RWPE2 (cell line): ENCODE data around the gene C20orf96.

Experiments
- ATAC-seq: fragments of 200-7000 bp; cut with Tn5 transposase; 3 replicates; pipeline ENCODE4 v1.9.1; 2021; ENCODE audit warnings: low read depth
- DNase-seq: peaks from one replicate; pipeline ENCODE4 v3.0.0-alpha.2; 2020; ENCODE audit warnings: low spot score
- H3K27ac ChIP-seq: fragments of 450-650 bp; 2 replicates; pipeline ENCODE4 v1.5.1; 2017; ENCODE audit warnings: mild to moderate bottlenecking; ENCODE audit not compliant: poor library complexity, severe bottlenecking
- H3K27me3 ChIP-seq: fragments of 250-450 bp; sonication (Bioruptor Pico); 2 replicates; pipeline ENCODE4 v1.5.1; 2021; ENCODE audit warnings: mild to moderate bottlenecking, moderate library complexity; ENCODE audit not compliant: insufficient read depth, poor library complexity, severe bottlenecking
- H3K36me3 ChIP-seq: fragments of 250-450 bp; sonication (Bioruptor Pico); 2 replicates; pipeline ENCODE4 v1.5.1; 2020; ENCODE audit warnings: low read depth, mild to moderate bottlenecking, moderate library complexity
- H3K4me1 ChIP-seq: fragments of 250-450 bp; sonication (Bioruptor Pico); 2 replicates; pipeline ENCODE4 v1.5.1; 2021; ENCODE audit warnings: mild to moderate bottlenecking, moderate library complexity; ENCODE audit not compliant: insufficient read depth, poor library complexity, severe bottlenecking
- H3K4me3 ChIP-seq: fragments of 250-450 bp; sonication (Bioruptor Pico); 2 replicates; pipeline ENCODE4 v1.5.1; 2021; ENCODE audit warnings: mild to moderate bottlenecking, moderate library complexity; ENCODE audit not compliant: severe bottlenecking
- H3K9me3 ChIP-seq: fragments of 250-450 bp; sonication (Bioruptor Pico); 2 replicates; pipeline ENCODE4 v1.5.1; 2021; ENCODE audit warnings: mild to moderate bottlenecking, moderate library complexity; ENCODE audit not compliant: severe bottlenecking
- TF ChIP-seq, protein P1 (sequence below): fragments of 450-650 bp; IDR thresholded peaks from one replicate; pipeline ENCODE4 v1.5.1; 2017; ENCODE audit warnings: mild to moderate bottlenecking, moderate library complexity; ENCODE audit not compliant: poor library complexity, severe bottlenecking

C20orf96 gene

DNA sequence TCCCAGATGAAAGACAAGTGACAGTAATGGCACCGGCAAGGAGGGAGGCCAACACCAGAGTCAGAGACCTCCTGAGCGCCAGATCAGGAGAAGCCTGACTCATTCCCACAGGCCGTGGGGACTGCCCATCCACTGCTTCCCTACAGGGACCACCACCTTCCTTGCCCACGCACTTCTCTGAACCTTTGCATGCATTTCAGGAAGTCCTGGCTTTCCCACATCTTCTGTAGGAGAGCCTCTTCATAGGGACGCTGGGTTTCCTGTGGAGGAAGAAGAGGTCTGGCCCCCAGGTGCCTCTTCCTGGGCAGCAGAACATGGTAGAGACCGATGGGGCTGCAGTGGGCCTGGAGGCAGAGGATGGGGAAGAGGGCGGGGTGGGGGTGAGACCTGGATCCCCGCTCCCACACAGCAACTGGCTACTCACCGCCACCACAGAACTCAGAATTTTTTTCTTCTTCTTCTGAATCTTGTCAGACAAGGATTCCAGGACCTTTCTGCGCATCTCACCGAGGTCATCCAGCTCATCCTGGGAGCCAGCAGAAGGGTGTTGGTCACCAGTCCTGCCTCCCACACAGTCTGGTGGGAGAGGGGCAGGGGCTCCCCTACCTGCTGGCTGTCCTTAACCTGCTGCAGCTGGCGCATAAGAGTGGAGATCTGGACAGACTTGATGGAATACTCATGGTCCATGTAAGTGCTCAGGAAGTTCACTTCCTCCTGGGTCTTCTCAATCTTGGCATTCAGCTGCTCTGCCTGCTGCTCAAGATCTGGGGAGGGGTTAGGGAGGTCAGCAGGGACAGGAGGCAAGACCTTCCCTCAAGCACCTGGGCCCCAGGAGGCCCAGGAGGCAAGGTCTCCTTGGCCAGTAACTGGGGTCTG lies 13.7 kb downstream of the C20orf96 start:
- Histone ChIP-seq H3K4me1 (no peaks in the 10 kb centered on the region), H3K4me3 (no peak overlapping the region), H3K36me3 (no peaks in the 10 kb centered on the region), H3K9me3 (no peaks in the 10 kb centered on the region), H3K27me3 (no peaks in the 10 kb centered on the region), H3K27ac (no peak overlapping the region)
- ATAC-seq = no peak
- TF ChIP-seq, protein P1, sequence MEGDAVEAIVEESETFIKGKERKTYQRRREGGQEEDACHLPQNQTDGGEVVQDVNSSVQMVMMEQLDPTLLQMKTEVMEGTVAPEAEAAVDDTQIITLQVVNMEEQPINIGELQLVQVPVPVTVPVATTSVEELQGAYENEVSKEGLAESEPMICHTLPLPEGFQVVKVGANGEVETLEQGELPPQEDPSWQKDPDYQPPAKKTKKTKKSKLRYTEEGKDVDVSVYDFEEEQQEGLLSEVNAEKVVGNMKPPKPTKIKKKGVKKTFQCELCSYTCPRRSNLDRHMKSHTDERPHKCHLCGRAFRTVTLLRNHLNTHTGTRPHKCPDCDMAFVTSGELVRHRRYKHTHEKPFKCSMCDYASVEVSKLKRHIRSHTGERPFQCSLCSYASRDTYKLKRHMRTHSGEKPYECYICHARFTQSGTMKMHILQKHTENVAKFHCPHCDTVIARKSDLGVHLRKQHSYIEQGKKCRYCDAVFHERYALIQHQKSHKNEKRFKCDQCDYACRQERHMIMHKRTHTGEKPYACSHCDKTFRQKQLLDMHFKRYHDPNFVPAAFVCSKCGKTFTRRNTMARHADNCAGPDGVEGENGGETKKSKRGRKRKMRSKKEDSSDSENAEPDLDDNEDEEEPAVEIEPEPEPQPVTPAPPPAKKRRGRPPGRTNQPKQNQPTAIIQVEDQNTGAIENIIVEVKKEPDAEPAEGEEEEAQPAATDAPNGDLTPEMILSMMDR = no peak
- no peak for DNase-seq

DNA sequence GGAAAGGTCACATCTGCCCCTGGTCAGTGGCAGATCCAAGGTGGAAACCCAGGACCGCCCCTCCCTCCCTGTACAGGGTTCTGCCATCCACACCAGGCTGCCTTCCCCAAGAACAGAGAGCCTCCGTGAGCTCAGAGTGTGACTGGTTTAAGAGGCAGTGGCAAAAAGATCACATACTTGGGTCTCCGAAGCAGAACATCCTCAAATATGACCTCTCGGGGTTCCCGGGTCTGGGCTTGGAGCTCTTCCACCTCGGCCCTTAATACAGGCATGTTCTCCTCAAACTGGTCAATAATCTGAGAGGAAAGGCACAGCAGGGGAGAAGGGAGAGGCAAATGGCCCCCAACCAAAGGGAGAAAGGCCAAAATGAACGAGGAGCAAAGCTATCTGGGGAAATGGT lies 14.8 kb downstream of the C20orf96 start:
- TF ChIP-seq, protein P1 = no peak
- Histone ChIP-seq H3K27me3 (no peaks in the 10 kb centered on the region), H3K9me3 (no peaks in the 10 kb centered on the region), H3K27ac (no peak overlapping the region), H3K4me1 (no peaks in the 10 kb centered on the region), H3K36me3 (no peaks in the 10 kb centered on the region), H3K4me3 (no peak overlapping the region)
- DNase-seq (no peak), ATAC-seq (no peak)

GRCh38 chr20:273884-274283 lies 16.7 kb downstream of the C20orf96 start:
- TF ChIP-seq, protein P1 = no peak
- ATAC-seq (no peak), DNase-seq (no peak)
- Histone ChIP-seq H3K9me3 (no peaks in the 10 kb centered on the region), H3K4me1 (no peaks in the 10 kb centered on the region), H3K36me3 (no peaks in the 10 kb centered on the region), H3K27me3 (no peaks in the 10 kb centered on the region), H3K4me3 (no peak overlapping the region), H3K27ac (no peak overlapping the region)

DNA sequence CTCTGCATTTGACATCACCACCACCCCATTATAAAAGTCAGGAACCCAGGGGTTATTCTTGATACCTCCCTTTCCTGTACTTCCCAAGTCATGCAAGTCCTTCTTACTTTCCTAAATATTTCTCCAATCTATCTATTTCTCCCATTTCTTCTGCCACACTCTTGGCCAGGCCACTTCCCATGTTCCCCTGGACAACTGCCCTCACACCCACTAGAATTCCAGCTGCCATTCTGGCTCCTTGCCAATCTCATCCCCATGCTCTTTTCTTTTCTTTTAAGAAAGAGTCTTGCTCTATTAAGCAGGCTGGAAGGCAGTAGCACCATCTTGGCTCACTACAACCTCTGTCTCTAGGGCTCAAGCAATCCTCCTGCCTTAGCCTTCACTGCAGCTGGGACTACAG lies 17.8 kb downstream of the C20orf96 start:
- no peaks in the 10 kb centered on the region for H3K9me3 ChIP-seq
- no peak for DNase-seq
- TF ChIP-seq, protein P1 = no peak
- no peaks in the 10 kb centered on the region for H3K4me1 ChIP-seq
- no peak overlapping the region for H3K4me3 ChIP-seq
- H3K36me3 ChIP-seq = no peaks in the 10 kb centered on the region
- ATAC-seq = no peak
- no peaks in the 10 kb centered on the region for H3K27me3 ChIP-seq
- H3K27ac ChIP-seq = no peak overlapping the region

DNA sequence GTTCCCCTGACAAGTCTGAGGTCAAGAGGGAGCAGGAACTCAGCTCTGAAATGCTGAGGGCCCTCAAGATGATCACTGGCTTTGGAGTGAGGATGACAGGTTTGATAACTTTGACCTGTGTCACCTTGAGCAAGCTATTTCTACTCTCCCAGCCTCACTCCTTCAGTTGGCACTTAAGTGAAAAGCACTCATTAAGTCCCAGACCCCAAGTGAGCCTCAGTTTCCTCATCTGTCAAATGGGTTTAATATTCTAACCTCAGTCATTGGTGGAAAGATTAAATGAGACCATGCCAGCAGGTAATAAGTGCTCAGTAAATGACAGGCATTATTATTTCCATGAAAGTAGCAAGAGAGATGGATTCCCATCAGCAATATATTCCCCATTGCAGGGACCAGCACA lies 19.0 kb downstream of the C20orf96 start:
- DNase-seq = no peak
- Histone ChIP-seq H3K9me3 (no peaks in the 10 kb centered on the region), H3K4me1 (no peaks in the 10 kb centered on the region), H3K27ac (no peak overlapping the region), H3K36me3 (no peaks in the 10 kb centered on the region), H3K27me3 (no peaks in the 10 kb centered on the region), H3K4me3 (no peak overlapping the region)
- TF ChIP-seq, protein P1 = no peak
- ATAC-seq = no peak
